Common myeloid progenitor, CD34-positive (primary cell): ENCODE measurements around the gene AKAP13.

ENCODE experiments used
- CTCF ChIA-PET: fragments of 350-600 bp; sonication (Branson Sonifier 250); formaldehyde crosslinking; loops from one replicate; lab custom pipeline; 2021; ENCODE audit warnings: antibody characterized with exemption; lab: Charles Lee
- POLR2A ChIA-PET: fragments of 350-600 bp; sonication (Branson Sonifier 250); formaldehyde crosslinking; loops from one replicate; lab custom pipeline; 2021; ENCODE audit warnings: antibody characterized with exemption; lab: Charles Lee
- DNase-seq, 3 donors: peaks; one replicate each; pipeline versions ENCODE4 v3.0.0 to v3.0.0-alpha.2; 2013
- H3K27ac ChIP-seq, 2 experiments: 1 replicate in 1 of 2; 2 replicates in 1 of 2; pipeline ENCODE4 v1.7.0; 2013; ENCODE audit warnings: inconsistent platforms in 2 of 2, low read length in 2 of 2, mild to moderate bottlenecking in 2 of 2, low read depth in 1 of 2, moderate library complexity in 1 of 2; ENCODE audit not compliant: severe bottlenecking in 2 of 2, insufficient read depth in 1 of 2, poor library complexity in 1 of 2
- H3K27me3 ChIP-seq, 5 experiments: replicated peaks in 2 of 5; 1 replicate in 3 of 5; 2 replicates in 2 of 5; pipeline versions ENCODE4 v1.6.1 to v1.7.0; 2013; ENCODE audit warnings: low read length in 4 of 5, mild to moderate bottlenecking in 2 of 5, moderate library complexity in 2 of 5, inconsistent platforms in 1 of 5; ENCODE audit not compliant: insufficient read depth in 5 of 5, control insufficient read depth in 4 of 5
- H3K36me3 ChIP-seq, 4 experiments: 1 replicate in 2 of 4; 2 replicates in 2 of 4; pipeline versions ENCODE4 v1.6.1 to v1.7.0; 2013; ENCODE audit warnings: low read length in 3 of 4, control low read depth in 1 of 4, mild to moderate bottlenecking in 1 of 4; ENCODE audit not compliant: control insufficient read depth in 4 of 4, insufficient read depth in 4 of 4
- H3K4me1 ChIP-seq, 4 experiments: 1 replicate in 3 of 4; 2 replicates in 1 of 4; pipeline versions ENCODE4 v1.6.1 to v1.7.1; 2013; ENCODE audit warnings: low read length in 3 of 4, mild to moderate bottlenecking in 3 of 4, control low read depth in 1 of 4, inconsistent platforms in 1 of 4, moderate library complexity in 1 of 4; ENCODE audit not compliant: control insufficient read depth in 4 of 4, insufficient read depth in 4 of 4; ENCODE audit errors: control extremely low read depth in 1 of 4
- H3K4me3 ChIP-seq, 7 experiments: 1 replicate in 4 of 7; 2 replicates in 3 of 7; pipeline versions ENCODE4 v1.5.1 to v1.7.0; 2013; ENCODE audit warnings: mild to moderate bottlenecking in 7 of 7, low read length in 6 of 7, moderate library complexity in 6 of 7, inconsistent platforms in 2 of 7, low read depth in 2 of 7, control low read depth in 1 of 7; ENCODE audit not compliant: insufficient read depth in 4 of 7, control insufficient read depth in 1 of 7; ENCODE audit errors: extremely low read depth in 1 of 7
- H3K9me3 ChIP-seq, 5 experiments: 1 replicate in 4 of 5; 2 replicates in 1 of 5; pipeline versions ENCODE4 v1.6.1 to v1.7.1; 2013; ENCODE audit warnings: low read length in 4 of 5, mild to moderate bottlenecking in 2 of 5, inconsistent platforms in 1 of 5, low read depth in 1 of 5, moderate library complexity in 1 of 5; ENCODE audit not compliant: control insufficient read depth in 4 of 5, insufficient read depth in 2 of 5; ENCODE audit errors: control extremely low read depth in 1 of 5
- WGBS: methylation state at CpG from one replicate; pipeline ENCODE4 v1.1.5; 2013; ENCODE audit not compliant: insufficient coverage; 5-methylcytosine and 5-hydroxymethylcytosine counted together

Gene AKAP13

GRCh38 chr15:85494048-85494777 is 113.8 kb downstream of the AKAP13 start:
- H3K9me3 ChIP-seq: no peaks in the 10 kb centered on the region
- H3K4me1 ChIP-seq: peaks cover 1 to 19% (median 4%) of the 10 kb centered on the region in 4 experiments
- no peaks in the 10 kb centered on the region for H3K27me3 ChIP-seq
- no peak overlapping the region for H3K27ac ChIP-seq
- ChIA-PET CTCF (interaction anchor here (1.3 to 1.5 kb wide), 3 partner anchors 10 to 49 kb away, joined by 3 to 7 read pairs (median 3); no protein-coding TSS in a partner anchor), POLR2A (interaction anchor here (0.6 kb wide), 1 partner anchor 29 kb away, joined by 3 read pairs; no protein-coding TSS in a partner anchor)
- H3K4me3 ChIP-seq: no peak overlapping the region
- H3K36me3 ChIP-seq: no peaks in the 10 kb centered on the region
- peak in 2 of 3 donors; percentile 62 to 69 for DNase-seq
- WGBS: 93% methylated on average over 4 of the region's 5 CpGs

- no peaks in the 10 kb centered on the region for H3K9me3 ChIP-seq
- POLR2A ChIA-PET: interaction anchor here (0.6 kb wide), 1 partner anchor 29 kb away, joined by 3 read pairs; no protein-coding TSS in a partner anchor
These were observed 114.7 kb downstream of the AKAP13 start for GRCh38 chr15:85495096-85495495.

DNA sequence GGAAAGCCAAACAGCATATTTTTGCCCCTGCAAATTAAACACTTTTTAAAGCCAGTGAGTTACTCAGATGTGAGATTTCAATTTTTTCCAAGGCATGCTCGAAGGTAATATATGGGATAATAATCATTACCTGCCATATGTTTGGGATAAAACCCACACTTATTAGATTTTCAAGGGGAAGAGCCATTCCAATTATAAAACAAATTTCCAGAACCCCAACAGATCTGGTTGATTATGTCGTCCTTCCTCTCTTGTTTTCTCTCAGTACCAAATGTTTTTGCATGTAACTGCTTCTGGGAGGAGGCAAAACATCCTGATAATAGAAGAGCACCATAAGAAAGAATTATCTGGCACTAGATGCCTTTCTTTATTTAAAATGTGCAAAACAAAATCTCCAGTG is 115.1 kb downstream of the AKAP13 start:
- WGBS: no CpG with 5 or more reads among the region's 2 CpGs
- Histone ChIP-seq H3K9me3 (no peaks in the 10 kb centered on the region), H3K27me3 (no peaks in the 10 kb centered on the region), H3K4me1 (peaks cover 0 to 23% (median 3%) of the 10 kb centered on the region in 4 experiments), H3K27ac (no peak overlapping the region), H3K36me3 (no peaks in the 10 kb centered on the region), H3K4me3 (no peak overlapping the region)
- ChIA-PET CTCF (no interaction called here), POLR2A (no interaction called here)
- no peak for DNase-seq

More at GRCh38 chr15:85495096-85495495, 114.7 kb downstream of the AKAP13 start:
- Histone ChIP-seq H3K4me1 (peaks cover 0 to 23% (median 4%) of the 10 kb centered on the region in 4 experiments), H3K27me3 (no peaks in the 10 kb centered on the region), H3K36me3 (no peaks in the 10 kb centered on the region), H3K27ac (no peak overlapping the region), H3K4me3 (no peak overlapping the region)
- 89% methylated on average over 1 of the region's 3 CpGs for WGBS
- CTCF ChIA-PET: interaction anchor here (1.5 kb wide), 1 partner anchor 9 kb away, joined by 7 read pairs; no protein-coding TSS in a partner anchor
- DNase-seq: no peak

GRCh38 chr15:85496151-85496550 is 115.7 kb downstream of the AKAP13 start:
- no peaks in the 10 kb centered on the region for H3K9me3 ChIP-seq
- CTCF ChIA-PET: interaction anchor here (1.9 kb wide), 1 partner anchor 9 kb away, joined by 9 read pairs; no protein-coding TSS in a partner anchor
- POLR2A ChIA-PET: no interaction called here
- WGBS: 0% methylated on average over 1 of the region's 8 CpGs
- H3K27ac ChIP-seq: no peak overlapping the region
- peaks cover 0 to 23% (median 2%) of the 10 kb centered on the region in 4 experiments for H3K4me1 ChIP-seq
- peak overlapping the region in 3 of 7 experiments; percentile 5 to 55 (median 12) for H3K4me3 ChIP-seq
- H3K36me3 ChIP-seq: no peaks in the 10 kb centered on the region
- peak in 2 of 3 donors; percentile 33 to 55 for DNase-seq
- H3K27me3 ChIP-seq: no peaks in the 10 kb centered on the region

- POLR2A ChIA-PET: no interaction called here
- Histone ChIP-seq H3K4me3 (no peak overlapping the region), H3K36me3 (no peaks in the 10 kb centered on the region), H3K27me3 (no peaks in the 10 kb centered on the region), H3K4me1 (peaks cover 0 to 23% (median 2%) of the 10 kb centered on the region in 4 experiments), H3K27ac (no peak overlapping the region), H3K9me3 (no peaks in the 10 kb centered on the region)
- CTCF ChIA-PET: interaction anchor here (1.3 to 6.6 kb wide), 3 partner anchors 8 to 84 kb away, joined by 4 to 64 read pairs (median 9); no protein-coding TSS in a partner anchor
- no peak for DNase-seq
- WGBS: 0% methylated on average over 1 of the region's 2 CpGs
These were observed 116.3 kb downstream of the AKAP13 start for GRCh38 chr15:85496551-85497171.

GRCh38 chr15:85497172-85497569 is 116.8 kb downstream of the AKAP13 start:
- POLR2A ChIA-PET: no interaction called here
- 100% methylated on average over 2 of the region's 2 CpGs for WGBS

More at GRCh38 chr15:85497172-85497569, 116.8 kb downstream of the AKAP13 start:
- Histone ChIP-seq H3K27me3 (no peaks in the 10 kb centered on the region), H3K9me3 (no peaks in the 10 kb centered on the region), H3K36me3 (no peaks in the 10 kb centered on the region), H3K27ac (no peak overlapping the region), H3K4me3 (no peak overlapping the region), H3K4me1 (peaks cover 0 to 23% (median 2%) of the 10 kb centered on the region in 4 experiments)
- DNase-seq: no peak
- CTCF ChIA-PET: interaction anchor here (1.3 to 6.6 kb wide), 3 partner anchors 8 to 83 kb away, joined by 4 to 64 read pairs (median 9); no protein-coding TSS in a partner anchor
